ENCODE measurements around the gene HERC2. TPM values are rescaled to one million over a fixed set of nuclear protein-coding genes. Genes with fewer than 3 reads are reported as not detected.

HERC2 gene
- total RNA-seq, 1 donor: 53.6 TPM

DNA sequence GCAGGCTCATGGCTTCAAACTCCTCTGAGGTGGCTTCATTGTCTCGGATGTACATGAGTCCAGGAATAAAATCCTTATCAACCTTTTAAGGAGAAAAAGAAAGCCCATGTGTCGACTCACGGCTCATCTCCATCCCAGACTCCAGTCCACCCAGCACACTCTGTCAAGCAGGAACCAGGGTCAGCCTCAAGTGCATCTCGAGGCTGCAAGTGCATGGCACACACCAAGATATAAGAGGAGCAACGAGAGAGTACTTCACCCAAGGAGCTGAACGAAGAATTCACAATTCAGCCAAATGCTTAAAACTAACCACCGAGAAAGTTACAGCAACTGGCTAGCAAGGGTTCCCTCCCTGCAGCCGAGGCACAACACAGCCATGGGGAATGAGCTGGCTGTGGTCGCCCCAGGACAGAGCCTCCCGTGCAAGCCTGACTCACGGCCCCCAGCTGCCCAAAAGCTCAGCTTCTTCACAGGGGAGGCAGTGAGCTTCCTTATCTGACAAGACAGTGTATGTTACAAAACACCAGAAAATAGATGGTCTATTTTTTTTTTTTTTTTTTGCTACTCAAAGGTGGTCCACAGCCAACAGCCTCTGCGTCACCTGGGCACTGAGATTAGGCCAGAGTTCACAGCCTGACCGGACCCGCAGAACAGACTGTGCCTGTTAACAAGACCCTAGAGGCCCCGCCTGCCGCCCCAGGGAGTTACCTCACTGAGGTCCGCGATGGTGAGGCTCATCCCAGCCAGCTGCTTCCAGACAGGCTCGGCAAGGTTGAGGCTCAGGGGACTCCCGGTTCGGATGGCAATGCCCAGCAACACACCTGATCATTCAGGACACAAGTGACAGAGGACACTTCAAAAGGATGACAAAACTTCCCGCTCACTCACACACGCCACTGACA is 207.0 kb downstream of the HERC2 start:
- no peak for TF ChIP-seq CTCF (IDR thresholded peaks at IDR 0.05; ENCODE audit: extremely low read depth, low read depth, low read length)
- no peak overlapping the region for H3K4me2 ChIP-seq (ENCODE audit: insufficient read depth, low read length)
- peaks cover 66% of the 10 kb centered on the region for H3K36me3 ChIP-seq (ENCODE audit: insufficient read depth, low read length)
- no peaks in the 10 kb centered on the region for H3K79me2 ChIP-seq (ENCODE audit: insufficient read depth, low read length)
- peaks cover 2% of the 10 kb centered on the region for H3K4me1 ChIP-seq (ENCODE audit: insufficient read depth, low read length)
- H3K27ac ChIP-seq (ENCODE audit: low read depth, low read length): peak overlapping the region; percentile 17
- no peaks in the 10 kb centered on the region for H3K27me3 ChIP-seq (ENCODE audit: insufficient read depth, low read length)
- no peaks in the 10 kb centered on the region for H3K9me3 ChIP-seq (ENCODE audit: low read depth, low read length)
- peak; percentile 94 for DNase-seq (ENCODE audit: insufficient read length, low spot score, missing footprints)
- H2AFZ ChIP-seq (ENCODE audit: low read length): no peak overlapping the region
- H4K20me1 ChIP-seq (ENCODE audit: insufficient read depth, low read length): peaks cover 11% of the 10 kb centered on the region
- H3K4me3 ChIP-seq (ENCODE audit: insufficient read depth, low read length): no peak overlapping the region

DNA sequence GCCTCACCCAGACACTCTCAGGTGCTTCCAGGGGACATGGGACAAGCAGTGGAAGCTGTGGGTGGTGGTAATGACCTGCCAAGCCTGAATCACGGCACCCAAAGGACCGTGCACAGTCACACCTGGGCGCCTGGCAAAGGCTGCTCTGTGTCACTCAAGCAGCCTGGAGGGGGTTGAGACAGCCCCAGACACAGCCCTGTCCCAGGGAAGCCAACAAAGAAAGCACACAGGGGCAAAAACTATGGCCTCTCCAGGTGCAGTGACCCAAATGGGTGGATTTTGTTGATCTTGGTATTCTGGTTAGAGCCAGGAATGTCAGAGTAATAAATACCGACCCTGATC is 207.9 kb downstream of the HERC2 start:
- Histone ChIP-seq H3K36me3 (ENCODE audit: insufficient read depth, low read length) (peaks cover 63% of the 10 kb centered on the region), H3K4me1 (ENCODE audit: insufficient read depth, low read length) (peaks cover 2% of the 10 kb centered on the region), H2AFZ (ENCODE audit: low read length) (no peak overlapping the region), H3K4me3 (ENCODE audit: insufficient read depth, low read length) (no peak overlapping the region), H3K27me3 (ENCODE audit: insufficient read depth, low read length) (no peaks in the 10 kb centered on the region), H3K79me2 (ENCODE audit: insufficient read depth, low read length) (no peaks in the 10 kb centered on the region), H4K20me1 (ENCODE audit: insufficient read depth, low read length) (peaks cover 11% of the 10 kb centered on the region), H3K27ac (ENCODE audit: low read depth, low read length) (no peak overlapping the region), H3K4me2 (ENCODE audit: insufficient read depth, low read length) (no peak overlapping the region), H3K9me3 (ENCODE audit: low read depth, low read length) (no peaks in the 10 kb centered on the region)
- TF ChIP-seq CTCF (IDR thresholded peaks at IDR 0.05; ENCODE audit: extremely low read depth, low read depth, low read length): no peak
- DNase-seq (ENCODE audit: insufficient read length, low spot score, missing footprints): peak; percentile 43

GRCh38 chr15:28113394-28114113 is 208.4 kb downstream of the HERC2 start:
- no peak for TF ChIP-seq CTCF (IDR thresholded peaks at IDR 0.05; ENCODE audit: extremely low read depth, low read depth, low read length)
- no peak overlapping the region for H3K4me3 ChIP-seq (ENCODE audit: insufficient read depth, low read length)
- peaks cover 11% of the 10 kb centered on the region for H4K20me1 ChIP-seq (ENCODE audit: insufficient read depth, low read length)
- H2AFZ ChIP-seq (ENCODE audit: low read length): no peak overlapping the region
- H3K4me1 ChIP-seq (ENCODE audit: insufficient read depth, low read length): peaks cover 2% of the 10 kb centered on the region
- no peak overlapping the region for H3K27ac ChIP-seq (ENCODE audit: low read depth, low read length)
- no peak overlapping the region for H3K4me2 ChIP-seq (ENCODE audit: insufficient read depth, low read length)
- no peaks in the 10 kb centered on the region for H3K79me2 ChIP-seq (ENCODE audit: insufficient read depth, low read length)
- peaks cover 59% of the 10 kb centered on the region for H3K36me3 ChIP-seq (ENCODE audit: insufficient read depth, low read length)
- peak; percentile 73 for DNase-seq (ENCODE audit: insufficient read length, low spot score, missing footprints)
- H3K27me3 ChIP-seq (ENCODE audit: insufficient read depth, low read length): no peaks in the 10 kb centered on the region
- H3K9me3 ChIP-seq (ENCODE audit: low read depth, low read length): no peaks in the 10 kb centered on the region

- Histone ChIP-seq H3K9me3 (ENCODE audit: low read depth, low read length) (no peaks in the 10 kb centered on the region), H3K4me3 (ENCODE audit: insufficient read depth, low read length) (no peak overlapping the region), H3K4me2 (ENCODE audit: insufficient read depth, low read length) (no peak overlapping the region), H3K4me1 (ENCODE audit: insufficient read depth, low read length) (peaks cover 2% of the 10 kb centered on the region), H3K27me3 (ENCODE audit: insufficient read depth, low read length) (no peaks in the 10 kb centered on the region), H3K79me2 (ENCODE audit: insufficient read depth, low read length) (no peaks in the 10 kb centered on the region), H4K20me1 (ENCODE audit: insufficient read depth, low read length) (peaks cover 11% of the 10 kb centered on the region), H3K36me3 (ENCODE audit: insufficient read depth, low read length) (peaks cover 57% of the 10 kb centered on the region), H3K27ac (ENCODE audit: low read depth, low read length) (no peak overlapping the region), H2AFZ (ENCODE audit: low read length) (no peak overlapping the region)
- TF ChIP-seq CTCF (IDR thresholded peaks at IDR 0.05; ENCODE audit: extremely low read depth, low read depth, low read length): no peak
- DNase-seq (ENCODE audit: insufficient read length, low spot score, missing footprints): no peak
These were observed 209.0 kb downstream of the HERC2 start for GRCh38 chr15:28112962-28113361.

Measured in osteoblast (primary cell).